Activated T-helper 2 cell treated with anti-CD3 and anti-CD28 coated beads, Interferon-gamma antibody, Interleukin-2, Interleukin-4, amounts not matched to agents 10 μg/mL and 5 μg/mL and 100 μg/mL, durations not matched to agents 14 hours and 24 hours and 36 hours (primary cell): ENCODE results near the gene GBF1. TPM values are rescaled to one million over a fixed set of nuclear protein-coding genes. Genes with fewer than 3 reads are reported as not detected.
A peak's percentile ranks its signal among the peaks of the same experiment; 100 is the strongest.

Source experiments
- DNase-seq: peaks from one replicate; pipeline ENCODE4 v3.0.0; 2021; ENCODE audit warnings: low spot score
- H3K27ac Mint-ChIP-seq: one replicate; pipeline ENCODE4 v1.8.0; 2021; ENCODE audit warnings: mixed read lengths
- H3K27me3 Mint-ChIP-seq: one replicate; pipeline ENCODE4 v1.8.0; 2021; ENCODE audit warnings: low read depth, mixed read lengths
- H3K36me3 Mint-ChIP-seq: one replicate; pipeline ENCODE4 v1.8.0; 2021; ENCODE audit warnings: low read depth, mixed read lengths
- H3K4me1 Mint-ChIP-seq: one replicate; pipeline ENCODE4 v1.8.0; 2021; ENCODE audit warnings: low read depth, mixed read lengths
- H3K4me3 Mint-ChIP-seq: one replicate; pipeline ENCODE4 v1.8.0; 2021; ENCODE audit warnings: low read depth, mild to moderate bottlenecking, moderate library complexity, mixed read lengths
- H3K9me3 Mint-ChIP-seq: one replicate; pipeline ENCODE4 v1.8.0; 2021; ENCODE audit warnings: mixed read lengths
- intact Hi-C: fragments of 100-400 bp; cut with micrococcal nuclease; formaldehyde crosslinking; loops from one replicate; pipeline ENCODE4 v1.15.1; 2023
- total RNA-seq: library from RNA; stranded (reverse); gene quantifications from 2 replicates; pipeline ENCODE4 v1.2.3, GENCODE V29; 2022

GBF1 gene
- total RNA-seq, 1 donor from 2014 or later, result 49.2 TPM

DNA sequence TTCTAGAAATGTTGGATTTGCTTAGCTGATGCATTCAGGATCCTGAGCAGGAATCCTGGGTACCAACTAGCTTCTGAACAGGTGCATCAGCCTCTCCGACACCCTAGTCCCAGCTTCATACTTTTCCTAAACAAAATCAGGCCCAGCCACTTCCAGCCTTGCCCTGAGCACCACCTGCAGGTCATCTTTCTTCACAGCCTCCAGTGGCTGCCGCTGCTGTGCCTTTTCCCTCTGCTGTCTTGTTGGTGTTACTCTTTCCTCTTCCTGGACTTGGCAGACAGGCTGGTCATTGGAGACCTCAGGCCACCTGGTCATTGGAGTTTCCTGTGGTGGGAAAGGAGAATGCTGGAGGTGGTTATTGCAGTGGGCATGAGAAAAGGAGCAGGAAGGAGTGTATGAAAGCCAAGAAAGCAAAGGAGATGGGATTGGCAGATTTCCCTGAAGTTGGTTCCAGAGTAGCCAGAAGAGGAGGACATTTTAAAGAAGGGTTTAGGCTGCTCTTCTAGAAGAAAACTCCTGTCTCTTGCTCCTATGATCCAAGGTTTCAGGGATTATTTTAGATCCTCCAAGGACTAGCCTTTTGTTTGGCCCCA lies 102.0 kb downstream of the GBF1 start:
- no peaks in the 10 kb centered on the region for H3K9me3 Mint-ChIP-seq
- no peak for DNase-seq
- H3K27ac Mint-ChIP-seq, result no peak overlapping the region
- no peaks in the 10 kb centered on the region for H3K27me3 Mint-ChIP-seq
- intact Hi-C loops, result no loop called here
- H3K4me1 Mint-ChIP-seq, result peaks cover 3% of the 10 kb centered on the region
- no peak overlapping the region for H3K4me3 Mint-ChIP-seq
- peaks cover 33% of the 10 kb centered on the region for H3K36me3 Mint-ChIP-seq

DNA sequence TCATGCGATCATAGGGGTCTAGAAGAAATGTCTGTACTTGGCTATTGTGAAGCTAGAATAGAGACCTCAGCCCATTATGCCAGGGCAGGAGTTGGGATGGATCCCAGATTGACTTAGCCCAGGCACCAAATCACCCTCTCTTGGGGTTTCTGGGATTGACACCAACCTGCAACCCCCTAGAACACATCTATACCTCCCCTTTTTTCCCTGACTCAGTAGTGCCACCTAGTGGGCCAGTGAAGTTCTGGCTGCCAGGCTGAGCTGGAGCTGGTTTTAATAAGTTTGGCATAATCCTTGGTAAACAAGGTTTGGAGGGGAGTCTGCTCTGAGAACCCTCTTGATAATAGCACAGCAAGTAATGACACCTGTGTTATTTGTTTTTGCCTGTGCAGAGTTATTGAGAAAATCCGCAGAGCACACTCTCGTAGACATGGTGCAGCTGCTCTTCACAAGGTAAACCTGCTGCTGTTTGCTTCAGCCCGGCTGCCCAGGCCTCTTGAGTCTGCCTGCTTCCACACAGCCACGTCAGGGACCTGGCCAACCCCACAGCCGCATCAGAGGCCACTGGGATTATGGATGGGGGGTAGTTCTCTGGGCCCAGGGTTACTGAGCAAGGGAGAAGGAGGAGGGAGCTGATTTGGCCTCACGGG lies 106.9 kb downstream of the GBF1 start:
- Mint-ChIP-seq H3K9me3 (no peaks in the 10 kb centered on the region), H3K36me3 (peaks cover 52% of the 10 kb centered on the region)

DNA sequence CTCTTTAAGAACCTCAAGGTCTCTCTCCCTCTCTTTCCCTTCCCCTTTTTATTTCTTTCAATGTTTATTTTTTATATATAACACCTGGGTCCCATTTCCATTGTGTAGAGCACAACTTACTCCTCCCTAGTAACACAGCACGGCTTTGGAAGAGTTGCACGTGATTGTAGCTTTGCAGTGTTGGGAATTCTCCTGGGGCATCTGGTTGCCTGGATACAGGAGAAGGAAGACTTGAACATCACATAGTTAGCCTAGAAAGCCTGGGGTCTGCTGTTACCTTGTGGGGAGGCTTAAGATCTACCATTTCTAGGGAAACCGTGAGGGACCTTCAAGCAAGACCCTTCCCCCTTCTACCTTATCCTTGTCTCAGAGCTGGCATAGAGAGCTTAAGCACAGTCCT lies 109.1 kb downstream of the GBF1 start:
- no peak for DNase-seq
- Mint-ChIP-seq H3K4me1 (peaks cover 11% of the 10 kb centered on the region), H3K4me3 (no peak overlapping the region), H3K27me3 (no peaks in the 10 kb centered on the region), H3K27ac (no peak overlapping the region), H3K36me3 (peaks cover 63% of the 10 kb centered on the region), H3K9me3 (no peaks in the 10 kb centered on the region)
- intact Hi-C loops, result no loop called here

More for the DNA sequence above, 106.9 kb downstream of the GBF1 start:
- H3K27me3 Mint-ChIP-seq, result no peaks in the 10 kb centered on the region
- no peak overlapping the region for H3K4me3 Mint-ChIP-seq
- no peak overlapping the region for H3K27ac Mint-ChIP-seq
- H3K4me1 Mint-ChIP-seq, result no peaks in the 10 kb centered on the region
- peak; percentile 38 for DNase-seq
- intact Hi-C loops, result loop anchor here (1.0 kb wide), 2 partner anchors 121 to 183 kb away; no protein-coding TSS in a partner anchor

DNA sequence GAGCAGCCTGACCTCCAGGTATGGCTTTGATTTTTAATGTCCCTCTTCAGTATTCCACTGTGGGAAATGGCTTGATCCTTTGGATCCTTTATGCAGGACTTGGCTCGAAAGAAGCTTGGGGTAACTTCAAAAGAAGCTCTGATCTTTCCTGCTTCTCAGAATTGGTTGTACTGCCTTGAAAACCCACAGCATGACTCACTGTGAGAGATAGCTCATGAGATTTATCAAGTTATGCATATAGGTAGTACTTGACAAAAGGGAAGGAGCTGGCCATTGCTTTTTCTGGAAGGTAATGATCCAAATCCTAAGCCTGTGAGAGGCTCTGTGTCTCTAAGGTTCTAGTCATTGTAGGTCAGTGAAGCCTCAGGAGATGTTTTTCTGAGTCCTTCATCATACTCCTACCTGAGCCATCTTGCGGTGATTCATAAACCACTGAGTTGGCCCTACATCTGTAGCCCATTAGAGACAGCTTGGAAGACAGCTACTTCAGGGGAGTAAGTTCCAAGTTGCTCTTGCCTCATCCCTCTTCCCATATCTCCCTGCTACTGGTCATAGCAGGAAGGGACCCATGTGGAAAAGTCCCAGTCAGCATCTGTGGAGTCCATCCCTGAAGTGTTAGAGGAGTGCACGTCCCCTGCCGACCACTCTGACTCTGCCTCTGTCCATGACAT lies 113.5 kb downstream of the GBF1 start:
- intact Hi-C loops, result no loop called here
- Mint-ChIP-seq H3K4me3 (no peak overlapping the region), H3K9me3 (no peaks in the 10 kb centered on the region), H3K36me3 (peaks cover 77% of the 10 kb centered on the region), H3K27ac (no peak overlapping the region), H3K27me3 (no peaks in the 10 kb centered on the region), H3K4me1 (peaks cover 11% of the 10 kb centered on the region)
- DNase-seq, result no peak

DNA sequence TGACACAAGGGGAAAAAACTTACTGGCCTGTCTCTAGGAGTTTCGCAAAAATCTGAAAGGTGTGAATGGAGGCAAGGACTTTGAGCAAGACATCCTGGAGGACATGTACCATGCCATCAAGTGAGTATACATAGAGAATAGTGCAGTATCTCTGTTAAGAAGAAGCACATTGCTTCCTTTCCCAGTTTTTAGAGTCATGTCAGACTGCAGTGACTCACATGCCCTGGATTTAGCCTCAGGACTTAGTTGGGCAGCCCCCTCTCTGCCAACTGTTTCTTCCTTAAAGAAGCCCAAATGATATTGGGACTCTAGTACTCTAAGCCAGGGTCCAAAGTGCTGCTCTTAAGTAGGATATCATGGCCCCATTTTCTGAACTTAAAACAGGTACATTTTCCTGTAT lies 122.1 kb downstream of the GBF1 start:
- peaks cover 4% of the 10 kb centered on the region for H3K9me3 Mint-ChIP-seq
- intact Hi-C loops, result no loop called here

DNA sequence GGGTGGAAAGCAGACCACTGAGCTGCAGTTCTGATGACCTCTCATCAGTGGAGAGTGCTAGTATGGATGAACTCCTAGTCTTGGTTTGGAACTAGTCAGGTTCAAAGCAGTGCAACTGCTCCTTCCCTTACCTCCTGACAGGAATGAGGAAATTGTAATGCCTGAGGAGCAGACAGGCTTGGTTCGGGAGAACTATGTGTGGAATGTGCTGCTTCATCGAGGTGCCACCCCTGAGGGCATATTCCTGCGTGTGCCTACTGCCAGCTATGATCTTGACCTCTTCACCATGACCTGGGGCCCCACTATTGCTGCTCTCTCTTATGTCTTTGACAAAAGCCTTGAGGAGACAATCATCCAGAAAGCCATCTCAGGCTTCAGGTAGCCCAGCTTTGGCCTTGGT lies 122.7 kb downstream of the GBF1 start:
- H3K27ac Mint-ChIP-seq, result no peak overlapping the region
- no peak for DNase-seq
- no peak overlapping the region for H3K4me3 Mint-ChIP-seq
- peaks cover 86% of the 10 kb centered on the region for H3K36me3 Mint-ChIP-seq
- H3K27me3 Mint-ChIP-seq, result no peaks in the 10 kb centered on the region
- peaks cover 4% of the 10 kb centered on the region for H3K9me3 Mint-ChIP-seq
- intact Hi-C loops, result no loop called here
- no peaks in the 10 kb centered on the region for H3K4me1 Mint-ChIP-seq

More for the DNA sequence above, 122.1 kb downstream of the GBF1 start:
- peaks cover 86% of the 10 kb centered on the region for H3K36me3 Mint-ChIP-seq
- H3K4me3 Mint-ChIP-seq, result no peak overlapping the region
- no peaks in the 10 kb centered on the region for H3K4me1 Mint-ChIP-seq
- no peak overlapping the region for H3K27ac Mint-ChIP-seq
- DNase-seq, result no peak
- H3K27me3 Mint-ChIP-seq, result no peaks in the 10 kb centered on the region

DNA sequence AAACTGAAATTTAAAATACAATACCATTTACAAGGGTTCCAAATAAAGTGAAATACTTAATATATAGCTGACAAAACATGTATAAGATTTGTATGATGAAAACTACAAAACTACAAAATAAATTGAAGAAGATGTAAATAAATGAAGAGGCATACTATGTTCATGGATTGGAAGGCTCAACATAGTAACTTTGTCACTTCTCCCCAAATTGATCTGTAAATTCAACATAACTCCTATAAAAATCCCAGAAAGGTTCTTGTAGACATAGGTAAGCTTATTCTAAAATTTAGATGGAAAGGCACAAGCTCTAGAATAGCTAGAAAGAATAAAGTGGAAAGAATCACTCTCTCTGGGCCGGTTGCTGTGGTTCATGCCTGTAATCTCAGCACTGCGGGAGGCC lies 126.0 kb downstream of the GBF1 start:
- H3K9me3 Mint-ChIP-seq, result peaks cover 4% of the 10 kb centered on the region
- H3K4me1 Mint-ChIP-seq, result no peaks in the 10 kb centered on the region
- no peak for DNase-seq
- intact Hi-C loops, result no loop called here
- no peak overlapping the region for H3K4me3 Mint-ChIP-seq
- H3K36me3 Mint-ChIP-seq, result peaks cover 73% of the 10 kb centered on the region
- no peak overlapping the region for H3K27ac Mint-ChIP-seq
- H3K27me3 Mint-ChIP-seq, result no peaks in the 10 kb centered on the region

DNA sequence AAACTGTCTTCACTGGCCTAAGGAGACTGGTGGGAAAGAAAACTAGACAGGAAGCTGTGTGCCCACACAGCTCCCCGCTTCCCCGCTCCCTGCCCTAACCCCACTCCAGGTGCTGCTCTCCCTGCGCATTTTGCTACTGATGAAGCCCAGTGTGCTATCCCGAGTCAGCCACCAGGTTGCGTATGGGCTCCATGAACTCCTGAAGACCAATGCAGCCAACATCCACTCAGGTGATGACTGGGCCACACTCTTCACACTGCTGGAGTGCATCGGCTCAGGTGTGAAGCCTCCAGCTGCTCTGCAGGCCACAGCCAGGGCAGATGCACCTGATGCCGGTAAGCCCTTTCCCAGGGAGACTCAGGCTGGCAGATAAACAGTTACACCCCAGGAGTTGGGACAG lies 129.9 kb downstream of the GBF1 start:
- no peak for DNase-seq
- Mint-ChIP-seq H3K36me3 (peaks cover 53% of the 10 kb centered on the region), H3K4me3 (no peak overlapping the region), H3K4me1 (no peaks in the 10 kb centered on the region), H3K27ac (no peak overlapping the region), H3K27me3 (no peaks in the 10 kb centered on the region), H3K9me3 (no peaks in the 10 kb centered on the region)
- intact Hi-C loops, result no loop called here

DNA sequence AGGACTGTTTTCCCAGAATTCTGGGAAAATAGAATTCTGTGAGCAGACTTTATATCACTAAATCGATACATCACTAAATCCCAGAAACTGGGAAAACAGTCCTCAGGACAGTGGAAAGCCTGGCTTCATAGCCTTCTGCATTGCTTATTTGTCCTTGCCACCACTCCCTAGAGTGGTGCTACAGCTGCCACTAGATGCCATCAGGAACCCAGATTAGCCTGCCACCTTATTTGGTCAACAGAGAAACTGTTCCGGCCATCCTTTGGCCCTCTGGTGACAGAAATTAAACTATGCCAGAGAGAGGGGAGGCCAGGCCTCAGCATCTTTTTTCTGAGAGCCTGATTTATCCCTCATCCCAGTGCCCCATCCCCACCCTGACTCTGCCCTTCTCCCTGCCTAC lies 130.5 kb downstream of the GBF1 start:
- no peaks in the 10 kb centered on the region for H3K4me1 Mint-ChIP-seq

DNA sequence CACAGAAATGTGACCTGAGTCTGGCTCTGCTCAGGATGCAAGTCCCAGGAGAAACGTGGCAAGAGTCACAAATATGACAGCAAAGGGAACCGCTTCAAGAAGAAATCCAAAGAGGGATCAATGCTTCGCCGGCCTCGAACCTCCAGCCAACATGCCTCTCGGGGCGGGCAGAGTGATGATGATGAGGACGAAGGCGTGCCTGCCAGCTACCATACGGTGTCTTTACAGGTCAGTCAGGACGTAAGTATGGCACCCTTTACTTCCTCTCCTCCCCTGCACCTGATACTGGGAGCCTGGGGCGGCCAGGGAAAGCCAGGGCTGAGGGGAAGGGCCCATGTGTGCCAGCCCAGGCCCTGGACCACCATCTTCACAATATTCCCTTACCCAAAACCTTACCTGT lies 131.6 kb downstream of the GBF1 start:
- no peak overlapping the region for H3K4me3 Mint-ChIP-seq
- no peaks in the 10 kb centered on the region for H3K27me3 Mint-ChIP-seq
- DNase-seq, result no peak
- intact Hi-C loops, result no loop called here
- no peaks in the 10 kb centered on the region for H3K9me3 Mint-ChIP-seq
- no peak overlapping the region for H3K27ac Mint-ChIP-seq
- no peaks in the 10 kb centered on the region for H3K4me1 Mint-ChIP-seq
- peaks cover 50% of the 10 kb centered on the region for H3K36me3 Mint-ChIP-seq

More for the DNA sequence above, 130.5 kb downstream of the GBF1 start:
- Mint-ChIP-seq H3K4me3 (no peak overlapping the region), H3K27ac (no peak overlapping the region), H3K36me3 (peaks cover 50% of the 10 kb centered on the region), H3K9me3 (no peaks in the 10 kb centered on the region), H3K27me3 (no peaks in the 10 kb centered on the region)
- intact Hi-C loops, result no loop called here
- DNase-seq, result no peak

DNA sequence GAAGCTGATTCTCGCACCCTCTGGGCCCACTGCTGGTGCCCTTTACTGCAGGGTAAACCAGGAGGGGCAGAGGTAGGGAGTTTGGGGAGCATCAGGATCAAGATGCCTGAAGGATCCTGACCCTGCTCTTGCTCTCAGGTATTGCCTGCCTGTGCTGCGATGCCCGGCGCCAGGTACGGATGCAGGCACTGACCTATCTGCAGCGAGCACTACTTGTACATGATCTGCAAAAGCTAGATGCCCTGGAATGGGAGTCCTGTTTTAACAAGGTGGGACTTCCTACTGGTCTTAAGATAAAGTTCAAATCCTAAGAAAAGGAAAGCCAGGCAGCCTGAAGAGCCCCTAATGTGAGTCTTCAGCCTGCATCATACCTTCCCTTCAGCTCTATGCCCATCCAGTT lies 134.1 kb downstream of the GBF1 start:
- Mint-ChIP-seq H3K4me3 (no peak overlapping the region), H3K4me1 (peaks cover 3% of the 10 kb centered on the region), H3K36me3 (peaks cover 40% of the 10 kb centered on the region), H3K9me3 (no peaks in the 10 kb centered on the region), H3K27ac (no peak overlapping the region), H3K27me3 (no peaks in the 10 kb centered on the region)
- no peak for DNase-seq
- intact Hi-C loops, result no loop called here

DNA sequence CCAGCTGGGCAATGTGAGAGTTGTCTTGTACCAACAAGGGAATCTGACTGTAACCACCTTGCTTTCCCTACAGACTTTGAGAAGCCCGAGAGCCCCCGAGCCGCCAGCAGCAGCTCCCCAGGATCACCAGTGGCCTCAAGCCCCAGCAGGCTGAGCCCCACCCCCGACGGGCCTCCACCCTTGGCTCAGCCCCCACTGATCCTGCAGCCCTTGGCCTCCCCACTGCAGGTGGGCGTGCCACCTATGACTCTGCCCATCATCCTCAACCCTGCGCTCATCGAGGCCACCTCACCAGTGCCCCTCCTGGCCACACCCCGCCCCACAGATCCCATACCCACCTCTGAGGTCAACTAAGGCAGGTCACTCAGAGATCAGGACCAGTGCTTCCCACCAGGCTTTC lies 136.7 kb downstream of the GBF1 start:
- no peak for DNase-seq
- Mint-ChIP-seq H3K9me3 (no peaks in the 10 kb centered on the region), H3K36me3 (peaks cover 29% of the 10 kb centered on the region), H3K4me3 (no peak overlapping the region), H3K27me3 (no peaks in the 10 kb centered on the region), H3K27ac (no peak overlapping the region), H3K4me1 (peaks cover 3% of the 10 kb centered on the region)
- intact Hi-C loops, result no loop called here

DNA sequence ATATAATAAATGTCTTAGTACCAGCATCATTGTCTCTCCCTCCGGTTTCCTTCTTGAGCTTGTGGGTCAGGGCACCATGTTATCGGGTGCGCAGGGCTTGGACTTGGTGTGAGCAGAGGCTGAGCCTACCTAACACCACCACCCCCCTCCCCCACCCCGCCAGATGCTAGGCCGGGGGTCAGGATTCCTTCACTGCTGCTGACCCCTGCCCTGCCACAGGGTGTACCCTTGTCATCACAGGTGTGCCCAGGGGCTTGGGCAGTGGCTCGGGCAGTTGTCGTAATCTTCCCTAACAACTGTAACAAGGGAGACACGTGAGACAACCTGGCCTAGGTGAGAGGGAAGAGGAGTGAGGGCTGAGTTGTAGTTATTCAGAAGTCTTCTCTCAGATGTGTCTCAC lies 137.5 kb downstream of the GBF1 start:
- H3K36me3 Mint-ChIP-seq, result peaks cover 28% of the 10 kb centered on the region
- peaks cover 3% of the 10 kb centered on the region for H3K4me1 Mint-ChIP-seq
- no peak overlapping the region for H3K27ac Mint-ChIP-seq
- H3K27me3 Mint-ChIP-seq, result no peaks in the 10 kb centered on the region
- DNase-seq, result no peak
- H3K9me3 Mint-ChIP-seq, result no peaks in the 10 kb centered on the region
- no peak overlapping the region for H3K4me3 Mint-ChIP-seq
- intact Hi-C loops, result no loop called here
